Brain microvascular endothelial cell (primary cell): ENCODE data around the gene SYCP1.
"Not testable (repeated sequence)": the region's sequence is repeated elsewhere in the genome, so short reads cannot be mapped to it uniquely, and the experiment has no call there.

Experiments
- DNase-seq: peaks from one replicate; pipeline ENCODE4 v3.0.0-alpha.2; 2020
- H3K27ac ChIP-seq: fragments of 250-450 bp; sonication (Bioruptor Pico); 2 replicates; pipeline ENCODE4 v1.5.1; 2020; ENCODE audit warnings: mild to moderate bottlenecking, moderate library complexity
- H3K27me3 ChIP-seq: fragments of 250-450 bp; sonication (Bioruptor Pico); replicated peaks from 2 replicates; pipeline ENCODE4 v1.5.1; 2020; ENCODE audit warnings: mild to moderate bottlenecking
- H3K36me3 ChIP-seq: fragments of 250-450 bp; sonication (Bioruptor Pico); replicated peaks from 2 replicates; pipeline ENCODE4 v1.5.1; 2020; ENCODE audit warnings: mild to moderate bottlenecking
- H3K4me3 ChIP-seq: 2 replicates; pipeline ENCODE4 v1.5.1; 2011; ENCODE audit warnings: low read depth, mild to moderate bottlenecking, control low read depth, low read length, moderate library complexity
- in situ Hi-C: cut with HindIII; loops from 2 replicates; pipeline ENCODE4 v1.10.0; 2017; ENCODE audit warnings: low sequenced_read_pairs, low pct_ligation_motif_present
- TF ChIP-seq, protein P1 (sequence below): IDR thresholded peaks from 2 replicates; pipeline ENCODE4 v1.5.1; 2011; ENCODE audit warnings: low read depth, mild to moderate bottlenecking, moderate library complexity, low read length, control low read depth, inconsistent platforms; ENCODE audit errors: missing control alignments

SYCP1 gene, protein sequence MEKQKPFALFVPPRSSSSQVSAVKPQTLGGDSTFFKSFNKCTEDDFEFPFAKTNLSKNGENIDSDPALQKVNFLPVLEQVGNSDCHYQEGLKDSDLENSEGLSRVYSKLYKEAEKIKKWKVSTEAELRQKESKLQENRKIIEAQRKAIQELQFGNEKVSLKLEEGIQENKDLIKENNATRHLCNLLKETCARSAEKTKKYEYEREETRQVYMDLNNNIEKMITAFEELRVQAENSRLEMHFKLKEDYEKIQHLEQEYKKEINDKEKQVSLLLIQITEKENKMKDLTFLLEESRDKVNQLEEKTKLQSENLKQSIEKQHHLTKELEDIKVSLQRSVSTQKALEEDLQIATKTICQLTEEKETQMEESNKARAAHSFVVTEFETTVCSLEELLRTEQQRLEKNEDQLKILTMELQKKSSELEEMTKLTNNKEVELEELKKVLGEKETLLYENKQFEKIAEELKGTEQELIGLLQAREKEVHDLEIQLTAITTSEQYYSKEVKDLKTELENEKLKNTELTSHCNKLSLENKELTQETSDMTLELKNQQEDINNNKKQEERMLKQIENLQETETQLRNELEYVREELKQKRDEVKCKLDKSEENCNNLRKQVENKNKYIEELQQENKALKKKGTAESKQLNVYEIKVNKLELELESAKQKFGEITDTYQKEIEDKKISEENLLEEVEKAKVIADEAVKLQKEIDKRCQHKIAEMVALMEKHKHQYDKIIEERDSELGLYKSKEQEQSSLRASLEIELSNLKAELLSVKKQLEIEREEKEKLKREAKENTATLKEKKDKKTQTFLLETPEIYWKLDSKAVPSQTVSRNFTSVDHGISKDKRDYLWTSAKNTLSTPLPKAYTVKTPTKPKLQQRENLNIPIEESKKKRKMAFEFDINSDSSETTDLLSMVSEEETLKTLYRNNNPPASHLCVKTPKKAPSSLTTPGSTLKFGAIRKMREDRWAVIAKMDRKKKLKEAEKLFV

DNA sequence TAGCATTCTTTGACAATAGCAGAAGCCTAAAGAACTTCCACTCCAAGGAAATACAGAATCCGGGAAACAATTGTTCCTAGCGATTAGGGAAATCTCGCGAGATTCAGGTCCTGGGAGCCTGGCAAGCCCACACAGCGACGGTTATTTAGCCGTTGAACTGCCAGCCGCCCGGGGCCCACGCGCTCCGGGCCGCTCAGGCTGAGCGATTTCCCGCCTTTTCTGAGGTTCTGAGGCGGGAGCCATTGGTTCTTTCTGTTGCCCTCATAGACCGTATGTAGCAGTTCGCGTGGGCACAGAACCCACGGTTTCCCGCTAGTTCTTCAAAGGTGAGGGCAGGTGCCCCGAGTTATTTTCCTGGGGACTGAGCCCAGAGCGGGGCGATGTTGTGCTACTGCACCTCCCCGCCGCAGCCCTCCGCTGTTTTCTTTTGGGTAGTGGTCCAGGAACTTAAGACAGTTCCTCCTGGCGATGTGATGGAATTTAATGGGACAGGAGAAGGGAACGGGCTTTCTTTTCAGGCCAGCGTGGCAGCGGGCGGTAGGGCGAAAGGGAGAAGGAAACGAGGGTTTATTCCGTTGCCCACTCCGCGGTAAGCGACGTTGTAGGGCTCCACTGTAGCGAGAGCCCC lies at the start of gene SYCP1:
Gene SYCP1 (plus strand): TSS at position 171 of the 628 bp plus-strand sequence. CDS start 602 bp downstream, outside the sequence.
- in situ Hi-C loops: no loop called here
- H3K4me3 ChIP-seq: peak within 1 kb of the TSS; percentile 17
- no peak for DNase-seq
- TF ChIP-seq, protein P1, sequence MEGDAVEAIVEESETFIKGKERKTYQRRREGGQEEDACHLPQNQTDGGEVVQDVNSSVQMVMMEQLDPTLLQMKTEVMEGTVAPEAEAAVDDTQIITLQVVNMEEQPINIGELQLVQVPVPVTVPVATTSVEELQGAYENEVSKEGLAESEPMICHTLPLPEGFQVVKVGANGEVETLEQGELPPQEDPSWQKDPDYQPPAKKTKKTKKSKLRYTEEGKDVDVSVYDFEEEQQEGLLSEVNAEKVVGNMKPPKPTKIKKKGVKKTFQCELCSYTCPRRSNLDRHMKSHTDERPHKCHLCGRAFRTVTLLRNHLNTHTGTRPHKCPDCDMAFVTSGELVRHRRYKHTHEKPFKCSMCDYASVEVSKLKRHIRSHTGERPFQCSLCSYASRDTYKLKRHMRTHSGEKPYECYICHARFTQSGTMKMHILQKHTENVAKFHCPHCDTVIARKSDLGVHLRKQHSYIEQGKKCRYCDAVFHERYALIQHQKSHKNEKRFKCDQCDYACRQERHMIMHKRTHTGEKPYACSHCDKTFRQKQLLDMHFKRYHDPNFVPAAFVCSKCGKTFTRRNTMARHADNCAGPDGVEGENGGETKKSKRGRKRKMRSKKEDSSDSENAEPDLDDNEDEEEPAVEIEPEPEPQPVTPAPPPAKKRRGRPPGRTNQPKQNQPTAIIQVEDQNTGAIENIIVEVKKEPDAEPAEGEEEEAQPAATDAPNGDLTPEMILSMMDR: no peak
- no peak within 1 kb of the TSS for H3K27ac ChIP-seq
- H3K36me3 ChIP-seq: no peaks in the 10 kb centered on the region
- peaks cover 6% of the 10 kb centered on the region for H3K27me3 ChIP-seq

DNA sequence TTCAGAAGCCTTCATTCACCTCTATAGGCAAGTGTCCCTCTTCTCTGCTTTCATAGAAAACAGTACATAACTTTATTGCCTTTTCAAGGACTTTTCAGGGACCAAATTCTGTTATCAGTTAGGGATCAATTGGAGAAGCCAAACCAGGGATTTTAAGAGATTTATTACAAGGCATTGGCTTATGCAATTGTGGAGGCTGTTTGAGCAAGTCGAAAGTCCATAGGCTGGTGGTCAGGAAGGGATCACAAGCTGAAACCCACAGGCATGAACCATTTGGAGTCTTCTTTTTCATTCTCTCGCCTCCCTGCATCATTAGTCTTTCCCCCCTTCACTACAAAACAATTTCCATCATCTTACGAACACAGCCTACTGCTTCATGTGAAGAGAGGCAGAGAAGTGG lies 34.8 kb upstream of the SYCP1 start:
- Histone ChIP-seq H3K27me3 (no peaks in the 10 kb centered on the region), H3K4me3 (no peak overlapping the region), H3K36me3 (no peaks in the 10 kb centered on the region), H3K27ac (no peak overlapping the region)
- DNase-seq: no peak
- TF ChIP-seq, protein P1: no peak
- in situ Hi-C loops: no loop called here

DNA sequence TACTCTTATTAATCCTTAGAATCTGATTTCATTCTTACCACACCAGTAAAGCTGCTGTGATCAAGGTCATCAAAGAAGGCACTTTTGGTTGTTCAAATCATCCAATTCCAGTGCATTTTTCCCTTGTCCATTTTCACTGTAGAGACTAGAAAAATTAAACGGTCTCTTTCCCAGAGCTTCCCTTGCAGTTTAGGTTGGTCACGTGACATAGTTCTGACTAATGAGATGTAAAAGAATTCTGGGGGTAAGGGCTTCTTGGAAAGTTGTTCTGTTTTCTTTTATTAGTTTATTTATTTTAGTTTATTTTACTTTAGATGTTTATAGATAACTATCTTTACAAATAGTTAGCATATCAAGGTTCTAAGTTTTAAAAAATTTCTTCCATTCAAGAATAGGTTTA lies 34.3 kb upstream of the SYCP1 start:
- DNase-seq: no peak
- H3K27me3 ChIP-seq: no peaks in the 10 kb centered on the region
- no peak overlapping the region for H3K4me3 ChIP-seq
- in situ Hi-C loops: no loop called here
- H3K36me3 ChIP-seq: no peaks in the 10 kb centered on the region
- no peak overlapping the region for H3K27ac ChIP-seq
- TF ChIP-seq, protein P1: no peak

DNA sequence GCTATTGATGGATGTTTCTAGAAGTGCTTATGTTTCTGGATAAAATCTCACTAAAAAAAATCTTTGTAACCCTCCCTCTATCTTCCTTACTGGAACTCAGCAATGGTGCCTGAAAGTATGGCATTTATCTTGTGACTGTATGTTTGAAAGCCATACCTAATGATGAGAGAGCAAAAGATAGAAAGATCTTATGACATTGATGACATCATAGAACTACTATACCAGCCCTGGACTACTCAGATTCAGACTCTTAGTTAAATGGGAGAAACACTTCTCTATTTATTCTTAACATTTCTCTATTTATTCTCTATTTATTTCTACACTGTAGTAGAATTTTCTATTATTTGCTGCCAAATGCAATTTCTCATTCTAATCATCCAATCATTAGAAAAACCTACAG lies 32.7 kb upstream of the SYCP1 start:
- Histone ChIP-seq H3K36me3 (no peaks in the 10 kb centered on the region), H3K27ac (no peak overlapping the region), H3K4me3 (no peak overlapping the region), H3K27me3 (no peaks in the 10 kb centered on the region)
- TF ChIP-seq, protein P1: no peak
- in situ Hi-C loops: no loop called here
- DNase-seq: no peak

DNA sequence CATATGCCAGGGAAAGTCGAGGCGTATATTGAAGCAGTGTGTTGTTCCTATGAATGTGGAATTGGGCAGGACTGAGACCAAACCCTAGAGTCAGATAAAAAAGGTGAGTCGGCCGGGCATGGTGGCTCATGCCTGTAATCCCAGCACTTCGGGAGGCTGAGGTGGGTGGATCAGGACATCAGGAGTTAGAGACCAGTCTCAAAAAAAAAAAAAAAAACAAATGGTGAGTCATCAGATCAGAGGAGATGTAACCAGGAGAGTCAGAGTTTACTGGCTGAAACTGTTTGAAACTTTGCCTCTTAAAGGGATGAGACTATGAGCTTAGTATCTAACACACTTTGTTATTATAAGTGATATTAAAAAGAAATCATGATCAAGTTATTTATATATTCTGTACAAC lies 26.4 kb upstream of the SYCP1 start:
- Histone ChIP-seq H3K36me3 (no peaks in the 10 kb centered on the region), H3K27ac (no peak overlapping the region), H3K27me3 (no peaks in the 10 kb centered on the region), H3K4me3 (no peak overlapping the region)
- TF ChIP-seq, protein P1: no peak
- in situ Hi-C loops: no loop called here
- DNase-seq: no peak

DNA sequence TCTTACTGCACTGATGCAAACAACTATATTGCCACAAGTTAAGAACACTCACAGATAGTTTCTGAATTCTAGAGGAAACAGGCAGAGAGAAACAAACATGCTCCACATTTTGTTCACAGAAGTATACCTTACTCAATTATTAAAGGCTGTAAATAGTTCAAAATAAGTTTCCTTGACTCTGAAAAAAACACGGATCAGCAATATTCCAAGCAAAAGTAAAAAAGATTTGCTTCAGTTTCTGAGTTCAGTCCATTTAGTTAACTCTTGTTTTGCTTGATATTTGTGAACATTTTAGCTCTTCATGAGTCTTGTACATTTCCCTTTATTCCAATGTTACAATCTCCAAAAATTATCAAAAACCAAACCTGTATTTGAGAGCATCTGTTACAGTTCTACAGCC lies 24.6 kb upstream of the SYCP1 start:
- DNase-seq, H3K27me3 ChIP-seq, in situ Hi-C loops, H3K4me3 ChIP-seq, H3K36me3 ChIP-seq, H3K27ac ChIP-seq: not testable (repeated sequence)
